CD8-positive, alpha-beta memory T cell (primary cell): ENCODE measurements around the gene CCT7. TPM values are rescaled to one million over a fixed set of nuclear protein-coding genes. Genes with fewer than 3 reads are reported as not detected.

ENCODE experiments used
- CTCF ChIA-PET: fragments of 350-600 bp; sonication (Branson Sonifier 250); formaldehyde crosslinking; loops from one replicate; lab custom pipeline; 2021; ENCODE audit warnings: antibody characterized with exemption; lab: Charles Lee
- POLR2A ChIA-PET: fragments of 350-600 bp; sonication (Branson Sonifier 250); formaldehyde crosslinking; loops from one replicate; lab custom pipeline; 2021; ENCODE audit warnings: antibody characterized with exemption; lab: Charles Lee
- DNase-seq, 5 donors: peaks; one replicate each; pipeline versions ENCODE4 v3.0.0 to v3.0.0-alpha.2; 2020 to 2022; ENCODE audit warnings: mixed read lengths in 1 of 5
- H3K27ac ChIP-seq: one replicate; pipeline ENCODE4 v1.7.0; 2013; ENCODE audit warnings: low read depth, mild to moderate bottlenecking, low read length, moderate library complexity
- H3K27me3 ChIP-seq: 2 replicates; pipeline ENCODE4 v1.7.0; 2013; ENCODE audit warnings: low read length, mild to moderate bottlenecking; ENCODE audit not compliant: insufficient read depth, poor library complexity, severe bottlenecking
- H3K36me3 ChIP-seq: 2 replicates; pipeline ENCODE4 v1.7.0; 2013; ENCODE audit warnings: mild to moderate bottlenecking, low read length, moderate library complexity; ENCODE audit not compliant: insufficient read depth
- H3K4me1 ChIP-seq: 2 replicates; pipeline ENCODE4 v1.7.0; 2013; ENCODE audit warnings: mild to moderate bottlenecking, low read length, moderate library complexity; ENCODE audit not compliant: insufficient read depth
- H3K4me3 ChIP-seq: 2 replicates; pipeline ENCODE4 v1.7.0; 2013; ENCODE audit warnings: mild to moderate bottlenecking, low read length
- H3K9me3 ChIP-seq: 2 replicates; pipeline ENCODE4 v1.7.0; 2013; ENCODE audit warnings: mild to moderate bottlenecking, low read length
- H3K27ac Mint-ChIP-seq, 8 donors: one replicate each; pipeline ENCODE4 v1.8.0; 2020 to 2021; ENCODE audit warnings: mixed read lengths in 8 of 8, mild to moderate bottlenecking in 6 of 8, inconsistent platforms in 3 of 8, moderate library complexity in 3 of 8
- H3K27me3 Mint-ChIP-seq, 2 donors: one replicate each; pipeline ENCODE4 v1.8.0; 2020 to 2021; ENCODE audit warnings: mixed read lengths in 2 of 2, mild to moderate bottlenecking in 1 of 2, moderate library complexity in 1 of 2
- H3K36me3 Mint-ChIP-seq, 3 donors: one replicate each; pipeline ENCODE4 v1.8.0; 2020 to 2021; ENCODE audit warnings: mixed read lengths in 3 of 3, inconsistent platforms in 1 of 3, mild to moderate bottlenecking in 1 of 3
- H3K4me1 Mint-ChIP-seq, 3 donors: one replicate each; pipeline ENCODE4 v1.8.0; 2020 to 2021; ENCODE audit warnings: mixed read lengths in 3 of 3, inconsistent platforms in 1 of 3, mild to moderate bottlenecking in 1 of 3
- H3K4me3 Mint-ChIP-seq, 7 donors: one replicate each; pipeline ENCODE4 v1.8.0; 2020 to 2021; ENCODE audit warnings: mixed read lengths in 7 of 7, mild to moderate bottlenecking in 6 of 7, moderate library complexity in 4 of 7, inconsistent platforms in 2 of 7
- H3K9me3 Mint-ChIP-seq, 5 donors: one replicate each; pipeline ENCODE4 v1.8.0; 2020 to 2022; ENCODE audit warnings: mixed read lengths in 5 of 5, mild to moderate bottlenecking in 3 of 5, moderate library complexity in 2 of 5, inconsistent platforms in 1 of 5
- polyA plus RNA-seq: library from polyadenylated mRNA; unstranded; fragments of 300-500 nt; fragmentation: Illumina TruSeq; gene quantifications from one replicate; pipeline ENCODE4 v1.2.3, GENCODE V29; 2021
- total RNA-seq, 2 experiments: library from RNA; stranded (reverse); gene quantifications; one replicate each; pipeline ENCODE4 v1.2.3, GENCODE V29; 2021

Gene CCT7
- total and polyA plus RNA-seq, 3 experiments from 2014 or later = 263 to 758 (median 750) TPM

DNA sequence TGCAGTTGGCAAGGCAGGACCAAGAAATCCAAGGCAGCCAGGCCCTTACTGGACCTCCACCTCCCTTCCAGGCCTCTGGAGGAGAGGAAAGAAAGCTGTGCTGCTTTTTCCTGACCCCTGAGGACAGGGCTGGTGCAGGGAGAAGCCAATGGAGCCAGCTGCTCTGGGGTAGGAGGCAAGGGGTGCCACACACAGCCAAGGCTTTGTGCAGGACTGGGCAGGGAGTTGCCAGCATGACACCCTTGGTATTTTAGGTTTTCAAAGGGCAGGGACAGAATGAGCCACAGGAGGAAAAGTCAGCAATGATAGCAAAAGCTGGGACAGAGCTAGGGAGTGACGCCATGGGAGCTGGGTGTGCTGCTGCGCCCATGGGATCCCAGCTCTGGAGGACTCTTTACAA is 22.9 kb downstream of the CCT7 start:
- ChIA-PET CTCF (interaction anchor here (0.9 to 1.2 kb wide), 2 partner anchors 24 to 44 kb away, joined by 5 to 6 read pairs; partner anchors contain the start of gene PRADC1), POLR2A (no interaction called here)
- H3K27ac Mint-ChIP-seq = peak overlapping the region in 2 of 8 donors; percentile 54 to 73
- H3K27me3 Mint-ChIP-seq = peaks cover 0 to 2% of the 10 kb centered on the region in 2 donors
- peaks cover 0 to 53% (median 4%) of the 10 kb centered on the region in 3 donors for H3K36me3 Mint-ChIP-seq
- H3K9me3 ChIP-seq = no peaks in the 10 kb centered on the region
- H3K9me3 Mint-ChIP-seq = no peaks in the 10 kb centered on the region
- DNase-seq = no peak
- H3K4me1 Mint-ChIP-seq = peaks cover 0 to 15% (median 2%) of the 10 kb centered on the region in 3 donors
- H3K4me3 ChIP-seq = no peak overlapping the region
- H3K27ac ChIP-seq = no peak overlapping the region
- H3K36me3 ChIP-seq = peaks cover 20% of the 10 kb centered on the region
- no peaks in the 10 kb centered on the region for H3K27me3 ChIP-seq
- no peaks in the 10 kb centered on the region for H3K4me1 ChIP-seq
- no peak overlapping the region for H3K4me3 Mint-ChIP-seq

- ChIA-PET POLR2A (interaction anchor here (0.8 kb wide), 1 partner anchor 14 kb away, joined by 3 read pairs; no protein-coding TSS in a partner anchor), CTCF (interaction anchor here (0.9 to 2.0 kb wide), 5 partner anchors 11 to 45 kb away, joined by 3 to 6 read pairs (median 5); partner anchors contain the start of gene PRADC1)
- H3K36me3 ChIP-seq = peaks cover 17% of the 10 kb centered on the region
- no peak overlapping the region for H3K27ac ChIP-seq
- H3K36me3 Mint-ChIP-seq = peaks cover 0 to 52% (median 4%) of the 10 kb centered on the region in 3 donors
- no peaks in the 10 kb centered on the region for H3K4me1 ChIP-seq
- H3K4me3 Mint-ChIP-seq = no peak overlapping the region
- DNase-seq = no peak
- H3K4me1 Mint-ChIP-seq = peaks cover 0 to 15% (median 2%) of the 10 kb centered on the region in 3 donors
- no peak overlapping the region for H3K4me3 ChIP-seq
- H3K27ac Mint-ChIP-seq = peak overlapping the region in 3 of 8 donors; percentile 22 to 83 (median 54)
- H3K9me3 ChIP-seq = no peaks in the 10 kb centered on the region
- H3K9me3 Mint-ChIP-seq = no peaks in the 10 kb centered on the region
- H3K27me3 Mint-ChIP-seq = peaks cover 0 to 2% of the 10 kb centered on the region in 2 donors
- H3K27me3 ChIP-seq = no peaks in the 10 kb centered on the region
Observed at GRCh38 chr2:73257425-73258125, 23.5 kb downstream of the CCT7 start.

DNA sequence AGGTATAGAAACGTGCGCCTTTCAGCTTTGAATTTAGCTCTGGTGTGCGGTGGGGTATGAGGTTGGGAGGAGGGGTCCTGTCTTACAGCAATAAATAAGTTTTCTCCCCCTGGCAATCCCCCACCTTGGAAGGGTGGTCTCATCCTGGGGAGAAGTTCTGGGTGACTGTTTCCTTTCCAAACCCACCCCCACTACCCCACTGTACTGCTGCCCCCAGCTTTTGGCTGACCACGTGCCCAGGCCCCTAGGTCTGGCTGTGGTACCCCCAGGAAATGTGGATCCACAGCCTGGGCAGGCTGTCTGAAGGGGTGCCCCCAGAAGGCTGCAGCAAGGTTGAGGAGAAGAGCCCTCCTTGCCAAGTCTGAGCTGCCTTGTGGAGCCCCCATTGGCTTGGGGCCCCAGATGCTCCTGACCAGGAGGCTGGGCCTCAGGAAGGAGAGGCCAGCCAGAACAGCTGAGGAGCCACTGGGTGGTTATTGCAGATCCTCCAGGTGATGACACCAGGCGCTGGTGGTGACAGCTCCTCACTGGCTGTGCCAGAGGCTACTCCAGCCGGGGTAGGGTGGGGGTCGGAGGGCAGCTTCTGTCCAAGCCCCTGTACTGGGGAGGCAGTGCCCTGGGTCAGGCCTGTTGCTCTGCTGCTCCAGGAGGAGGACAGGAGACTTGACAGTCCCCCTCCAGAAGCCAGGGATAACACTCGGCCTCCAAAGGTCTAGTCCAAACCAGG is 24.2 kb downstream of the CCT7 start:
- H3K9me3 ChIP-seq = no peaks in the 10 kb centered on the region
- peaks cover 9% of the 10 kb centered on the region for H3K36me3 ChIP-seq
- Mint-ChIP-seq H3K27me3 (peaks cover 0 to 2% of the 10 kb centered on the region in 2 donors), H3K4me3 (no peak overlapping the region), H3K36me3 (peaks cover 0 to 50% (median 4%) of the 10 kb centered on the region in 3 donors), H3K9me3 (no peaks in the 10 kb centered on the region), H3K27ac (no peak overlapping the region), H3K4me1 (peaks cover 0 to 15% (median 2%) of the 10 kb centered on the region in 3 donors)
- H3K4me3 ChIP-seq = no peak overlapping the region
- no peak overlapping the region for H3K27ac ChIP-seq
- H3K4me1 ChIP-seq = no peaks in the 10 kb centered on the region
- POLR2A ChIA-PET = interaction anchor here (0.8 kb wide), 1 partner anchor 13 kb away, joined by 3 read pairs; no protein-coding TSS in a partner anchor
- no peaks in the 10 kb centered on the region for H3K27me3 ChIP-seq
- DNase-seq = no peak
- CTCF ChIA-PET = interaction anchor here (1.0 to 2.0 kb wide), 3 partner anchors 10 to 22 kb away, joined by 3 to 5 read pairs (median 4); no protein-coding TSS in a partner anchor

- H3K4me1 Mint-ChIP-seq = peaks cover 0 to 15% (median 2%) of the 10 kb centered on the region in 3 donors
- H3K9me3 Mint-ChIP-seq = no peaks in the 10 kb centered on the region
- H3K27me3 Mint-ChIP-seq = peaks cover 0 to 2% of the 10 kb centered on the region in 2 donors
- H3K4me3 Mint-ChIP-seq = no peak overlapping the region
- Histone ChIP-seq H3K9me3 (no peaks in the 10 kb centered on the region), H3K4me1 (no peaks in the 10 kb centered on the region), H3K27me3 (no peaks in the 10 kb centered on the region), H3K27ac (no peak overlapping the region), H3K36me3 (peaks cover 6% of the 10 kb centered on the region), H3K4me3 (no peak overlapping the region)
- peaks cover 0 to 50% (median 4%) of the 10 kb centered on the region in 3 donors for H3K36me3 Mint-ChIP-seq
- POLR2A ChIA-PET = no interaction called here
- CTCF ChIA-PET = interaction anchor here (2.0 kb wide), 1 partner anchor 23 kb away, joined by 5 read pairs; no protein-coding TSS in a partner anchor
- H3K27ac Mint-ChIP-seq = peak overlapping the region in 1 of 8 donors; percentile 66
- DNase-seq = no peak
Observed at GRCh38 chr2:73258913-73259215, 24.8 kb downstream of the CCT7 start.

- H3K27me3 ChIP-seq = no peaks in the 10 kb centered on the region
- no peak overlapping the region for H3K4me3 ChIP-seq
- CTCF ChIA-PET = interaction anchor here (2.0 kb wide), 1 partner anchor 23 kb away, joined by 5 read pairs; no protein-coding TSS in a partner anchor
- H3K27ac ChIP-seq = no peak overlapping the region
- H3K9me3 ChIP-seq = no peaks in the 10 kb centered on the region
- Mint-ChIP-seq H3K9me3 (no peaks in the 10 kb centered on the region), H3K36me3 (peaks cover 0 to 50% (median 4%) of the 10 kb centered on the region in 3 donors), H3K4me3 (no peak overlapping the region), H3K27me3 (peaks cover 0 to 2% of the 10 kb centered on the region in 2 donors), H3K4me1 (peaks cover 0 to 15% (median 2%) of the 10 kb centered on the region in 3 donors), H3K27ac (no peak overlapping the region)
- POLR2A ChIA-PET = no interaction called here
- peaks cover 2% of the 10 kb centered on the region for H3K36me3 ChIP-seq
- DNase-seq = no peak
- H3K4me1 ChIP-seq = no peaks in the 10 kb centered on the region
Observed at GRCh38 chr2:73259276-73259675, 25.2 kb downstream of the CCT7 start.

DNA sequence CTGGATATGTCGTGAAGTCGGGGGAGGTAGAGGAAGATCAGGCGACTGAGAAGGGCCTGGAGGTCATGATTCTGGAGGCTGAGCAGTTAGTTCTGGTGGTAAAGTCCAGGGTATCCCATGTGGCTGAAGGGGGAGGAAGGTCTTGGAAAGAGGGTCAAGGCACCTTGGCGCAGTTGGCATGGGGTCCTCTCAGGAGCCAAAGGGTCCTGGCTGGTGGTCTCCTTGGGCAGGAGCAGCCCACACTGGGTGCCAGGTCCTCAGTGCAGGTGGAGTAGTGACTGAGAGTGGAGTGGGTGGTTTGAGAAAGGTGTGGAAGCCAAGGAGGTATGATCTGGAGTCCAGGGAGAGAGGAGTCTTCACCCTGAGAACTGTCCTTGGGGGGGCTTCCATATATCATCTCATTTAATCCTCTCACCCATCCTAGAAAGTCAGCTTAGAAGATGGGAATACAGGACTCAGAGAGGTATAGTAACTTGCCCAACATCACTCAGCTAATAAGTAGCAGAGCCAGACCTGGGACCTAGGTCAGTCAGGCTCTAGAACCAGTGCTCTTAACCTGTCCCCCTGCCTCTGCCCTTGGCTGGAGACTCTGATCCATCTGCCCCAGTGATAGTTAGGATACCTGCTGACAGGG is 25.7 kb downstream of the CCT7 start:
- no peaks in the 10 kb centered on the region for H3K9me3 Mint-ChIP-seq
- no peaks in the 10 kb centered on the region for H3K9me3 ChIP-seq
- peaks cover 0 to 2% of the 10 kb centered on the region in 2 donors for H3K27me3 Mint-ChIP-seq
- peaks cover 0 to 51% (median 4%) of the 10 kb centered on the region in 3 donors for H3K36me3 Mint-ChIP-seq
- no peak overlapping the region for H3K27ac ChIP-seq
- no peak for DNase-seq
- ChIA-PET CTCF (interaction anchor here (2.0 kb wide), 1 partner anchor 24 kb away, joined by 5 read pairs; no protein-coding TSS in a partner anchor), POLR2A (no interaction called here)
- H3K27ac Mint-ChIP-seq = peak overlapping the region in 1 of 8 donors; percentile 94
- H3K4me1 Mint-ChIP-seq = peaks cover 0 to 15% (median 2%) of the 10 kb centered on the region in 3 donors
- H3K36me3 ChIP-seq = no peaks in the 10 kb centered on the region
- no peaks in the 10 kb centered on the region for H3K27me3 ChIP-seq
- no peak overlapping the region for H3K4me3 Mint-ChIP-seq
- H3K4me1 ChIP-seq = no peaks in the 10 kb centered on the region
- H3K4me3 ChIP-seq = no peak overlapping the region

DNA sequence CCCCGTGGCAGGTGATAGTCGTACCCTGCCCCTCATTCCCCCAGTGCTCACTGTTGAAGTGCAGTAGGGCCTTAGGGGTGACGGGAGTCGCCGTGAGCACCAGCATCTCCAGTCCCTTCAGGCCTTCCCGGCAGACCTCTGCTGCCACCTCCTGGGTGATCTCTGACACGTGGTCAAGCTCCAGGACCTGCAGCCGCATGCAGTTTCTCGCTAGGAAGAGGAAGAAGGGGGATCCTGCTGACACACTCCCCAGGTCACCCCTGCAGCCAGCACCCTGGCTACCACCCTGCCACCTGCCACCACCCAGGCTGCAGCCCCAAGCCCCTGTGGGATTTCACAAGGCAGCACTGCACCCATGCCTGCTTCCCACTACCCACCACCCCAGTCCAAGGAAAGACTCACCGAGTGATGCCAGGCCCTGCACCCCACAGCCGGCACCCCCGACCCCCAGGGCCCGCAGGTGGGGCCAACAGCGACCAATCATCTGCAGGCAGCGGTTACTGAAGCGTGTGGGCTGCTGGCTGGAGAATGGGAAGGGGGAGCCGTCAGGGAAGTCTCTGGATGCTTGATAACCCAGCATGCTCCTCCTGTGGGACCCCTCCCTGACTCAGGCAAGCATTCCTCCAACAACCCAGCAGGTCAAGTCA is 26.4 kb downstream of the CCT7 start:
- H3K27me3 Mint-ChIP-seq = peaks cover 0 to 1% of the 10 kb centered on the region in 2 donors
- H3K4me3 Mint-ChIP-seq = no peak overlapping the region
- H3K9me3 Mint-ChIP-seq = no peaks in the 10 kb centered on the region
- H3K36me3 ChIP-seq = no peaks in the 10 kb centered on the region
- H3K4me3 ChIP-seq = no peak overlapping the region
- CTCF ChIA-PET = no interaction called here
- H3K27me3 ChIP-seq = no peaks in the 10 kb centered on the region
- no peak for DNase-seq
- H3K36me3 Mint-ChIP-seq = peaks cover 0 to 51% (median 4%) of the 10 kb centered on the region in 3 donors
- H3K27ac ChIP-seq = no peak overlapping the region
- POLR2A ChIA-PET = no interaction called here
- H3K4me1 ChIP-seq = no peaks in the 10 kb centered on the region
- H3K27ac Mint-ChIP-seq = no peak overlapping the region
- H3K9me3 ChIP-seq = no peaks in the 10 kb centered on the region
- peaks cover 0 to 15% (median 2%) of the 10 kb centered on the region in 3 donors for H3K4me1 Mint-ChIP-seq
